Retina (tissue), 1 donor: Measurements from ENCODE around the gene ATP2C1.

Experiments used
- DNase-seq: peaks from one replicate; pipeline ENCODE4 v3.0.0-alpha.2; 2016

Gene ATP2C1

DNA sequence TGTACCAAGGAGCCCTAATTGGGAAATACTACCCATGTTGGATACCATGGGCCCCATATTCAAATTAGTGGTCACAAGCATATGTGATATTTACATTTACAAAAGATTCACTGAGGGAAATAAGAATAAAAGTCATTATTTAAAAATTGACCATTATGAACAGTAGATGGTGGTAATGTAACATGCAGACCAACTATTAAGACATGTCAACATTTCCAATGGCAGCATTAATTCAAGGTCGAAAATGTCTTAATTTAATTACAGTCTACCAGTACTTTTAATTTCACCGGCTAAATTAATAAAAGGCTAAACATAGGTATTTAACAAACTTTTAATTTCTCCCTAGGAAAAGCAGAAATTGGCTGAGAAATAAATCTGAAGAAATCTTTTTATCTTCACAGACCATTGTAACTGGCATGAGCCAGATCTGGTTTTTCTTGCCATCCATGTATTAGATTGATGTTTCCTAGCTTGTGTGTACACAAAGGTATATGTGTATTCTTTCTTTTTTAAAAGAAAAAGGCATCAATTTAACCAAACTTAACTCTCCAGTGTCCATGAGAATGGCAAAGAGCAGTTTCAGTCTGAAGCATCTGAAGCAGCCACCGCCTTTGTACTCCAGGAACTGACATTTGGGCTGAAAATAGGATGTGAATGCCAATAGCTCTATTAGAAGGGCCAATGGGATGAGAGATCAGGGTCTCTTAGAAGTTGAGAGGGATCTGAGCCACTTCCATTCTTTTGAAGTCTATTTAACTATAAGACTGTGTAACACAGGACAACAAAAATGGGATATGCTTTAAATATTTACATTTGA, 159.4 kb downstream of the ATP2C1 start:
- DNase-seq = no peak
